KMS-11 (cell line): ENCODE data around the gene ACKR1.

ENCODE experiments used
- H2AFZ ChIP-seq: fragments of 200-600 bp; sonication (generic); 2 replicates; pipeline ENCODE4 v1.6.1; 2016; ENCODE audit warnings: antibody characterized with exemption, mixed run types, low read depth
- H3K27ac ChIP-seq: fragments of 200-600 bp; sonication (generic); 2 replicates; pipeline ENCODE4 v1.6.1; 2016; ENCODE audit warnings: mild to moderate bottlenecking, mixed run types
- H3K27me3 ChIP-seq: fragments of 200-600 bp; sonication (generic); 2 replicates; pipeline ENCODE4 v1.6.1; 2017; ENCODE audit warnings: mild to moderate bottlenecking, low read depth, mixed run types, moderate library complexity; ENCODE audit not compliant: insufficient read depth
- H3K36me3 ChIP-seq: fragments of 200-600 bp; sonication (generic); 2 replicates; pipeline ENCODE4 v1.6.1; 2017; ENCODE audit warnings: mild to moderate bottlenecking, mixed run types; ENCODE audit not compliant: insufficient read depth
- H3K4me1 ChIP-seq: fragments of 200-600 bp; sonication (generic); 2 replicates; pipeline ENCODE4 v1.6.1; 2016; ENCODE audit warnings: mild to moderate bottlenecking, low read depth, mixed run types; ENCODE audit not compliant: poor library complexity, severe bottlenecking
- H3K4me2 ChIP-seq: fragments of 200-600 bp; sonication (generic); 2 replicates; pipeline ENCODE4 v1.7.0; 2016; ENCODE audit warnings: mild to moderate bottlenecking, mixed run types
- H3K4me3 ChIP-seq: fragments of 200-600 bp; sonication (generic); IDR thresholded peaks from 2 replicates; pipeline ENCODE4 v1.6.1; 2017; ENCODE audit warnings: low read depth, low read length, mixed read lengths; ENCODE audit not compliant: insufficient read depth
- H3K79me2 ChIP-seq: fragments of 200-600 bp; sonication (generic); 2 replicates; pipeline ENCODE4 v1.6.1; 2016; ENCODE audit warnings: low read depth, mixed run types; ENCODE audit not compliant: insufficient read depth
- H3K9ac ChIP-seq: fragments of 200-600 bp; sonication (generic); 2 replicates; pipeline ENCODE4 v1.6.1; 2016; ENCODE audit warnings: mild to moderate bottlenecking, mixed run types
- H4K20me1 ChIP-seq: fragments of 200-600 bp; sonication (generic); 2 replicates; pipeline ENCODE4 v1.6.1; 2016; ENCODE audit warnings: mild to moderate bottlenecking, mixed run types; ENCODE audit not compliant: insufficient read depth
- TF ChIP-seq, protein P1 (sequence below): fragments of 200-600 bp; sonication (generic); conservative IDR thresholded peaks from 2 replicates; pipeline ENCODE4 v1.6.1; 2017; ENCODE audit warnings: low read depth, mild to moderate bottlenecking, antibody characterized with exemption, low read length, moderate library complexity, mixed read lengths

The ACKR1 gene

GRCh38 chr1:159206110-159206509, 1.4 kb downstream of the ACKR1 start:
- Histone ChIP-seq H2AFZ (no peak overlapping the region), H4K20me1 (no peaks in the 10 kb centered on the region), H3K27me3 (no peaks in the 10 kb centered on the region; the same call in 1 of the 2 replicates), H3K9ac (no peak overlapping the region), H3K36me3 (no peaks in the 10 kb centered on the region), H3K79me2 (no peaks in the 10 kb centered on the region), H3K4me3 (no peak overlapping the region), H3K27ac (no peak overlapping the region), H3K4me2 (no peak overlapping the region), H3K4me1 (no peaks in the 10 kb centered on the region)
- TF ChIP-seq, protein P1, sequence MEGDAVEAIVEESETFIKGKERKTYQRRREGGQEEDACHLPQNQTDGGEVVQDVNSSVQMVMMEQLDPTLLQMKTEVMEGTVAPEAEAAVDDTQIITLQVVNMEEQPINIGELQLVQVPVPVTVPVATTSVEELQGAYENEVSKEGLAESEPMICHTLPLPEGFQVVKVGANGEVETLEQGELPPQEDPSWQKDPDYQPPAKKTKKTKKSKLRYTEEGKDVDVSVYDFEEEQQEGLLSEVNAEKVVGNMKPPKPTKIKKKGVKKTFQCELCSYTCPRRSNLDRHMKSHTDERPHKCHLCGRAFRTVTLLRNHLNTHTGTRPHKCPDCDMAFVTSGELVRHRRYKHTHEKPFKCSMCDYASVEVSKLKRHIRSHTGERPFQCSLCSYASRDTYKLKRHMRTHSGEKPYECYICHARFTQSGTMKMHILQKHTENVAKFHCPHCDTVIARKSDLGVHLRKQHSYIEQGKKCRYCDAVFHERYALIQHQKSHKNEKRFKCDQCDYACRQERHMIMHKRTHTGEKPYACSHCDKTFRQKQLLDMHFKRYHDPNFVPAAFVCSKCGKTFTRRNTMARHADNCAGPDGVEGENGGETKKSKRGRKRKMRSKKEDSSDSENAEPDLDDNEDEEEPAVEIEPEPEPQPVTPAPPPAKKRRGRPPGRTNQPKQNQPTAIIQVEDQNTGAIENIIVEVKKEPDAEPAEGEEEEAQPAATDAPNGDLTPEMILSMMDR, result no peak

GRCh38 chr1:159207080-159207479, 2.4 kb downstream of the ACKR1 start:
- no peak overlapping the region for H3K4me2 ChIP-seq

GRCh38 chr1:159207774-159208173, 3.1 kb downstream of the ACKR1 start:
- TF ChIP-seq, protein P1, result no peak
- H3K79me2 ChIP-seq, result no peaks in the 10 kb centered on the region
- H2AFZ ChIP-seq, result no peak overlapping the region
- no peaks in the 10 kb centered on the region; the same call in 1 of the 2 replicates for H3K27me3 ChIP-seq
- no peaks in the 10 kb centered on the region for H3K4me1 ChIP-seq
- H3K9ac ChIP-seq, result no peak overlapping the region
- H3K27ac ChIP-seq, result no peak overlapping the region
- H3K4me2 ChIP-seq, result no peak overlapping the region
- no peak overlapping the region for H3K4me3 ChIP-seq
- H3K36me3 ChIP-seq, result no peaks in the 10 kb centered on the region
- no peaks in the 10 kb centered on the region for H4K20me1 ChIP-seq

More at GRCh38 chr1:159207080-159207479, 2.4 kb downstream of the ACKR1 start:
- no peak overlapping the region for H2AFZ ChIP-seq
- H3K9ac ChIP-seq, result no peak overlapping the region
- H4K20me1 ChIP-seq, result no peaks in the 10 kb centered on the region
- TF ChIP-seq, protein P1, result no peak
- H3K27me3 ChIP-seq, result no peaks in the 10 kb centered on the region; the same call in 1 of the 2 replicates
- no peaks in the 10 kb centered on the region for H3K36me3 ChIP-seq
- no peaks in the 10 kb centered on the region for H3K79me2 ChIP-seq
- no peak overlapping the region for H3K4me3 ChIP-seq
- H3K4me1 ChIP-seq, result no peaks in the 10 kb centered on the region
- no peak overlapping the region for H3K27ac ChIP-seq

DNA sequence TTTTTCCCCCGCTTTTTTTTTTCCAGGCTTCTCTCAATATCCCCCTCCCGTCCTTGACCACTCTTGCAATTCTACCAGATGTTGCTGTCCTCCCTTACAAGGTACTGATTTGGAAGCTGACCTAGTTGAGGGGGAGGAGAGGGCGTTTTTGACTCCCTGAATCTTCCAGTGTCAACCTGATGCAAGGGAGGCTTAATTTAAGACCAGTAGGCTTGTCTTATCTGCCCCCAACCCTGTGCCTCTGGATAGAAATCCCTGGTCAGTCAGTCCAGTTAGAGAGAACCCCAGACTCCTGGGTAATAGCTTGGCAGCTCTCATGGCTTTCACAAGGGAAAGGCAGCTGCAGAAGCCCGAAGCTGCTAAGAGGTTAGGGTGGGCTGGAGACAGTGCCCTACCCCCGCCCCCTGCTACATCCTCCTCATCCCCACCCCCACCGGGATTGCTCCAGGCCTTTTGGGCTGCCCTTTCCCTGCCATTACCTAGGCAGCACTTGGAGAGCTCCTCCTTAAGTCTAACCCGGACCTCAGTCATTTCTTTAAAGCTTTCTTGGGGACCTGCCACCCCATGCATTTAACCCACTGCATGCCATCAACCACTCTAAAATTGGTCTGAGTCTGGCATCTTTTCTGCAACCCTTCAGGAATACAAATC, 3.6 kb downstream of the ACKR1 start:
- no peak overlapping the region for H2AFZ ChIP-seq
- no peaks in the 10 kb centered on the region; the same call in 1 of the 2 replicates for H3K27me3 ChIP-seq
- no peaks in the 10 kb centered on the region for H3K79me2 ChIP-seq
- no peaks in the 10 kb centered on the region for H3K4me1 ChIP-seq
- no peak overlapping the region for H3K9ac ChIP-seq
- no peak overlapping the region for H3K4me2 ChIP-seq
- no peak overlapping the region for H3K4me3 ChIP-seq
- no peaks in the 10 kb centered on the region for H3K36me3 ChIP-seq
- TF ChIP-seq, protein P1, result no peak
- no peaks in the 10 kb centered on the region for H4K20me1 ChIP-seq
- no peak overlapping the region for H3K27ac ChIP-seq
